ENCODE results near the gene OTUD7B.
"Not testable (repeated sequence)": the region's sequence is repeated elsewhere in the genome, so short reads cannot be mapped to it uniquely, and the experiment has no call there.

OTUD7B gene

GRCh38 chr1:150002217-150002616, 8.3 kb downstream of the OTUD7B start:
- no peak for DNase-seq (ENCODE audit: low spot score)

DNA sequence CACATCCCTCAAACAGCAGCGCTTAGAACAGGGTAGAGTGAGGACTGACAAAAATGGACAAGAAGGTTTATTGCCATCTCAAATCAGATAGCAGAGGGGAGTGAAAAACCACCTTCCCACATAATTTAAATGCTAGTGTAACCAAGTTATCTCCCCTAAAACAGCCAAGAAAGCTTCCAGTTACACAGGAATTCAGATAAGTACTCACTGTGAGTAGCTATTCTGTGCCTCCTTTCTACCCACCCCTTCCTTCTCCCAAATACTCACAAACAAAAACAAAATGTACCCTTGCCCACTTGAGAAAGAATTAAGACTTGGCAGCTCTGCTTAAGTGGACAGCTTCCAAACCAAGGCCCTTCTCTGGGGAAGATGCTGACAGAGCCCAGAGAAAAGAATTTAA, 9.1 kb downstream of the OTUD7B start:
- no peak for DNase-seq (ENCODE audit: low spot score)

GRCh38 chr1:149997585-149998262, 12.8 kb downstream of the OTUD7B start:
- no peak for DNase-seq (ENCODE audit: low spot score)

DNA sequence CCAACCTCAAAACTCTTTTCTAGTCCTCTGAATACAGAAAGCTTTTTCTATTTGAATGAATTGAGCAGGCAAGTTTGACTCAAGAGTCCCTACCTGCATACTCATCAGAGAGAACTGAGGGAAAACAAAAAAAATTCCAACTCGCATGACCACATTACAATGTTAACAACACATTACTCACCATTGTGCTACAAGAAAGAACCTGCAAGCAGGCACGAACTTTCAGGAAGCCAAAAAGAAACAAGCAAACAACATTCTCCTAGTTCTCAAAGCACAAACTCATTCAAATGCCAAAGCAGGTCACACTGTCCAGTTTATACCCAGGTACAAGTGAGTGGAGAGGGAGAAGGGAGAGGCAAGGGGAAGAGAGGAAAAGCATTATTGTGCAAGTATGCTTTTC, 14.6 kb downstream of the OTUD7B start:
- DNase-seq (ENCODE audit: low spot score): no peak

DNA sequence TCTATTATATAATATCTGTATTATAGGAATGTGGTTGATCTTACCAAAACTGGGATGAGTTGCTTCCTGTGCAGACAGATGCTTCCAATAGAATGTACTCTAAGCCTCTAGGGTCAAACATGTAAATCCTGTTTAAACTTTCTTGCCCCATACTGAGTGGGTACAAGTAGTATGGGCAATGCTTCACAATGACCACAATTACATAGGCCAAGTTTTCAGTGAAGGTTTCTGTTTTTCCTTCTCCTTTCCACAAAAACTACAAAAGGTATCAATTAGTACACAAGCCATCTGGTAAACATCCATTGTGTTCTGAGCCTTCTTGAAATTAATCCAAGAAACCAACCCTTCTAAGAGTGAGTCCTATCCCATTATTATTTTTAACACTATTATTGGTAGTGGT, 16.8 kb downstream of the OTUD7B start:
- no peak for DNase-seq (ENCODE audit: low spot score)

DNA sequence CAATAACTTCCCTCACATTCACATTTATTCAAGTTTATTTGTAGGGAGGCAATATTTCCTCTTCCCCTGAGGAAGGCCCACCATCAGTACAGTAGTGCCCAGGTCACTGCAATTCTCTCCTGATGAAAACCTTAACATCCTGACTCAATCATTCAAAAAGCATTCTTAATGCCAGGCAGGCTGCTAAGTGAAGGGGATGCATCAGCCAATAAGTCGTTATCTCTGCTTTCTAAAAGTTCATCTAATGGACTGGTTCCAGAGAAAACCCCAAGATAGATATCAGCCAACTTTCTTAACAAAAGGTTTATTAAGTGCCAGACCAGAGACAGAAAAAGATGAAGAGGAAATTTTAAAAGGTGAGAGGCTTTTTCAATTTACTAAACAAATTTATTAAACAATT, 17.3 kb downstream of the OTUD7B start:
- no peak for DNase-seq (ENCODE audit: low spot score)

- DNase-seq (ENCODE audit: low spot score): no peak
Observed at GRCh38 chr1:149987297-149987595, 23.3 kb downstream of the OTUD7B start.

GRCh38 chr1:149986486-149987296, 23.8 kb downstream of the OTUD7B start:
- DNase-seq (ENCODE audit: low spot score): no peak

DNA sequence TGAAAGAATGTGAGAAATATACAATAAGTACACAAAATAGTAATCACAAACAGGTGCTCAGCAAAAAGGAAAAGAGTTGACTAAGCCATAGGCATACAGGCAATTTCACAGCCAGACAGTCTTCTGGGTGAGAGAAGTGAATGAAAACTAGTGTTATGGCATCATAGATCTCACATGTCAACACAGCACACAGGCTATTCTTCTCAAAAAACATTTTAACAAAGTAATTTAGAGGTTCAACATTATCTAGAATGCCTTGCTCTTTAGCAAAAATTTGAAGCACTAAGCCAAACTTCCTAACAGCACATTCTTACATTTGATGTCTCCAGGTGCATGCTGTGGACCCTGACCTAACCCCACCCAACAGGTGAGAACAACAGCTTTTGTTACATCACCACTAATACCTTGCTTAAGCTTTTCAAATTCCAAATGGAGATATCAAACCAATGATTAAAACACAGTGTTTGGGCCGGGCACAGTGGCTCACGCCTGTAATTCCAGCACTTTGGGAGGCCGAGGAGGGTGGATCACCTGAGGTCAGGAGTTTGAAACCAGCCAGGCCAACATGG, 30.5 kb downstream of the OTUD7B start:
- no peak for DNase-seq (ENCODE audit: low spot score)

DNA sequence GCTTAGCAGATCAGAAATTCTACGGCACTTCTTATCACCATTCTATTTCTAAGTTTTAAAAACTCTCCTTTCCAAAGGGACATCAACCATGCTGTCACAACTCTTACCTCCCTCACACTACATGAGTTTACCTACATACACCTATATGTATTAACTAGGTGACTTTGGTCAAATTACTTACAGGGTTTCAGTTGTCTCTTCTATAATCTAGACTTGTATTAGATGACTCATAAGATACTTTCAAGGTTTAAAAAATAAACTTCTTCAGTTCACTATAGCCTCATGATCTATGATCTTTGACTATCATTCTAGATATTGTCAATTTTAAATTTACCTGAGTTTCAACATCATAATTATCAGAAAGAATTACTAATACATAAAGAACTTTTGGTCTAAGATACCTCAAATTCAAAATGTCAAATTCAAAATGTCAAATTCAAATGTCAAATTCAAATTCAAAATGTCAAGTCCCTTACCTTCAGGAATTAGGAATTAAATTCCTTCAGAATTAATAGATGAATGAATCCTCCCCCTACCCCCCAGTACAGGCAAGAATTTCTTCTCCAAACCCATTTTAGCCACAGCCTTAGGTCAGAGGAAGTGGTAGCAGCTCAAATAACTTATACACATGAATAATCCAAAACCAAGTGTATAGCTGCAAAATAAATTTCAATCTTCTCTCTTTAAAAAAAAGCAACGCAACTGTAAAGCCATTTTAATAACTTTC, 31.1 kb downstream of the OTUD7B start:
- no peak for DNase-seq (ENCODE audit: low spot score)

GRCh38 chr1:149978547-149979023, 31.9 kb downstream of the OTUD7B start:
- no peak for DNase-seq (ENCODE audit: low spot score)

DNA sequence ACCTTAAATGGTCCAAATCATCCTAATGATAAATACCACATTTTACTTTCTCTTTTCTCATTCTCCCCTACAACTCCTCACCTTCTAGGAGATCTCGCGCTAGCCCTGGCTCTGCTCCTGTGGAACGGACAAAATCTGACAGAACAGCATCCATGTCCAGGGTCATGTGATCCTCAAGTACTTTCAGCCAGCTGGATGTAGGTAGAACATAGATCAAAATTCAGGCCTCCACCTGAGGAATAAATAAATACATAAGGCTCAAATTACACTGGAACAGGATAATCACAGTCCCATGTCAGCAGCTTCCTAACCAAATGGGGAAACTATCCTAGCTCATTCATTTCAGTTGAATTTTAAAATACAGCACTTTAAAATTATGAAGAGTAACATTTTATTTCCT, 33.2 kb downstream of the OTUD7B start:
- no peak for DNase-seq (ENCODE audit: low spot score)

DNA sequence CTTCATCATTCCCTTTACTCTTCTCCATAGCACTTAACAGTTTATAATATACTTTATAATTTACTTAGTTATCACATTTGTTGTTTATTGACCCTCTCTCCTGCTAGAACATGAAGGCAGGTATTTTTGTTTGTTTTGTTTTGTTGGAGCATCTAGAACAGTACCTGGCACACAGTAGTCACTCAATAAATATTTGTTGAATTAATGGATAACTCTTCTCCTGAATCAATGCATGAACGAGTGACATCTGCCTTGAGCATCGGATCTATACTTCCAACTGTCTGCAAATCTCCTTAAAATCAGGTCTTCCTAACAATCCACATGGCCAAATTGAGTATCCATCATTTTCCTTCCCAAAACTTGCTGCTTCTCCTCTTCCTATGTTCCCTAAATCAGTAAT, 38.0 kb downstream of the OTUD7B start:
- no peak for DNase-seq (ENCODE audit: low spot score)

- DNase-seq (ENCODE audit: low spot score): no peak
Observed at GRCh38 chr1:149967646-149968045, 42.9 kb downstream of the OTUD7B start.

- no peak for DNase-seq (ENCODE audit: low spot score)
Observed at GRCh38 chr1:149967041-149967440, 43.5 kb downstream of the OTUD7B start.

GRCh38 chr1:149966405-149966804, 44.1 kb downstream of the OTUD7B start:
- DNase-seq (ENCODE audit: low spot score): no peak

DNA sequence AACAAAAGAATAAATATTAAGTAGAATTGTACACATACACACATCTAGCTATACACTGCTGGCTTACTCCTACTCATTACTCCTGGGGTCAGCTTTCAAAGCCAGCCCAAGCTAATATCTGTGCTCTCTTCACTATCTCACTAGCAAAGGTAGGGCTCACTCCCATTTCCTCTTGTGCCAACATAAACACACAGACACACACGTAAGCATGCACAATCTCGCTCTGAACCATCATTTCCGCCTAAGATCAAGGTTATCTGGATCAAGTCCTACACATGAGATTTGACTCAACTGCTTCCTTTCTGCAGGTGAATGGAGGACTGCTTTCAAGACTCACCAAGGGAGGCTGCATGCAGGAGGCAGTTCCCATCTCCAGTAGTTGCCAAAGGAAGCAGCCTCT, 45.1 kb downstream of the OTUD7B start:
- DNase-seq (ENCODE audit: low spot score): no peak

DNA sequence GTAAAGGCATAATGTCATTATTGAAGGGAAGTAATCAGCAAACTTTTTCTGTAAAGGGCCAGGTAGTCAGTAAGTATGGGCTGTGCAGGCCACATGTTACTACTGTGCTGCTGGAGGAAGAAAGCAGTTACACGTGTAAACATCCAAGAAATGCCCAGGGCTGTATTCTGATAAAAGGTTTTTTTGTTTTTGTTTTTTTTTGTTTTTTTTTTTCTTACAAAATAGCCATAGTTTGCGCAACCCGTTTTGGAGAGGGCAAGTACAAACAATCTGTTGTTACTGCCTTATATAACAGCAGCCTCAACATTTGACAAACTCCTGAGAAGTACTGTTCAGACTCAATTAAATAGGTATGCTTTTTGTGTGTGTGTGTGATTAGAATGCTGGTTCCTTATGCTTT, 47.2 kb downstream of the OTUD7B start:
- DNase-seq (ENCODE audit: low spot score): no peak

- DNase-seq (ENCODE audit: low spot score): no peak
Observed at GRCh38 chr1:149962736-149963135, 47.8 kb downstream of the OTUD7B start.

DNA sequence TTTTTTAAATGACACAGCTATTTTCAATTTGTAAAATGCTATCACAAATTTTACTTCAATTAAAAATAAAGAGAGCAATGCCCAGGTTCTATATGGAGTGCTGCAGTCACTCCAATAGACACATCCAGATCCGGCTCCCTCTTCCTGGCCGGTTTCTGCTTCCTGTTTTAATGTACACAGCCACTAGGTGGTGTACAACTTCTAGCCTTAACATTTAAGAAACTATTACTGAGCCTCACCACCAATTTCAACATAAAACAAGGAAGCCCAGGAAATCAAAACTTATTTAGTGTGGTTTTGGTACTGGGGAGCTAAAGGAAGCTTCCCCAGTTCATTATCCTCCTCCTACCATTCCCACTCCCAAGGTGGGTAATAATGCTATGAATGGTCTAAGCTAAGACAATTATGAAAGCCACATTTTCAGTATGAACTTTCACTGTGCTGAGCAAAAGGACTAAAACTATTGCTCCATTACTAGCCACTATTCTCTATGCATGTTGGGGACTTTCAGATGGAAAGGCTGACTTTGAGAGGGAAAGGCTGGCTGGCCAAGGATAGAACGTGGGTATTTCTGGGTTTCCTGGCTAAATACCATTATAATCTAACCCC, 48.4 kb downstream of the OTUD7B start:
- DNase-seq (ENCODE audit: low spot score): peak; percentile 80

DNA sequence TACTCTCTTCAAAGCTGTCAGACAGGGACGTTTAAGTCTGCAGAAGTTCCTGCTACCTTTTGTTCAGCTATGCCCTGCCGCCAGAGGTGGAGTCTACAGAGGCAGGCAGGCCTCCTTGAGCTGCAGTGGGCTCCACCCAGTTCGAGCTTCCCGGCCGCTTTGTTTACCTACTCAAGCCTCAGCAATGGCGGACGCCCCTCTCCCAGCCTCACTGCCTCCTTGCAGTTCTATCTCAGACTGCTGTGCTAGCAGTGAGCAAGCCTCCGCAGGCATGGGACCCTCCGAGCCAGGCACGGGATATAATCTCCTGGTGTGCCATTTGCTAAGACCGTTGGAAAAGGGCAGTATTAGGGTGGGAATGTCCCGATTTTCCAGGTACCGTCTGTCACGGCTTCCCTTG, 53.0 kb downstream of the OTUD7B start:
- not testable (repeated sequence) for DNase-seq (ENCODE audit: low spot score)

DNA sequence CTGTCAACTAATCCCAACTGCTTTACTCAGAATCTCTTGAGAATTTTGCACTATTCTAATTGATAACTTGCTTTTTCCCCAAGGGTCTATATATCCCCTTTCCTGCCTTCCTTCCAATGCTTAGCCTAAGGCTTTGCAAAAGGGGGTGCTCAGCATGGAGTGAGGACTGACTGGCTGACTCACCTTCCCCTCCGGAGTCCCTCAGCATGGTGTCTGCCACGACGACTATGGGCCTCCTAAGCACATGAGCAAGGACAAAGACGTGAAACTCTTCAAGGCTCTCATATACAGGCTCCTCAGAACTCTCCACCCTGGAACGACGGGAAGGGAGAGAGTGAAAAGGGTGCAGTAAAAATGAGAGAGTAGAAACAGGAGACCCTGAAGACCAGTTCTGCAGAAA, 60.6 kb downstream of the OTUD7B start:
- DNase-seq (ENCODE audit: low spot score): no peak

Data from D341Med (cell line).